OCI-LY7 (cell line): ENCODE data around the gene ALDH3B1. TPM values are rescaled to one million over a fixed set of nuclear protein-coding genes. Genes with fewer than 3 reads are reported as not detected.

Source experiments
- BruUV-seq: library from RNA; stranded (reverse); fragments of 400-500 nt; replicated peaks from 2 replicates; lab custom pipeline; 2021; lab: Mats Ljungman, UMichigan
- CTCF ChIA-PET: fragments of 300-600 bp; sonication (Branson Sonifier 250); formaldehyde crosslinking; loops from one replicate; lab custom pipeline; 2022; ENCODE audit warnings: antibody characterized with exemption; ENCODE audit not compliant: unreplicated experiment; lab: Charles Lee
- POLR2A ChIA-PET: fragments of 300-600 bp; sonication (Branson Sonifier 250); formaldehyde crosslinking; loops from one replicate; lab custom pipeline; 2022; ENCODE audit warnings: antibody characterized with exemption; lab: Charles Lee
- DNase-seq: peaks from one replicate; pipeline ENCODE4 v3.0.0-alpha.2; 2015; ENCODE audit warnings: low spot score
- H2AFZ ChIP-seq: fragments of 200-600 bp; sonication (generic), shearing (Covaris generic); 2 replicates; pipeline ENCODE4 v1.6.1; 2014; ENCODE audit warnings: mild to moderate bottlenecking, antibody characterized with exemption, low read length, moderate library complexity
- H3K27ac ChIP-seq: fragments of 200-600 bp; sonication (generic); 2 replicates; pipeline ENCODE4 v1.5.1; 2014; ENCODE audit warnings: mixed run types, low read depth, mild to moderate bottlenecking, moderate library complexity, low read length, inconsistent platforms; ENCODE audit not compliant: poor library complexity, severe bottlenecking
- H3K36me3 ChIP-seq: fragments of 200-600 bp; sonication (generic); 2 replicates; pipeline ENCODE4 v1.6.1; 2014; ENCODE audit warnings: mild to moderate bottlenecking, antibody characterized with exemption, low read length, moderate library complexity, mixed read lengths; ENCODE audit not compliant: insufficient read depth
- H3K4me1 ChIP-seq: fragments of 200-600 bp; sonication (generic); 2 replicates; pipeline ENCODE4 v1.5.1; 2014; ENCODE audit warnings: mild to moderate bottlenecking, low read length; ENCODE audit not compliant: insufficient read depth, poor library complexity, severe bottlenecking
- H3K4me2 ChIP-seq: fragments of 200-600 bp; sonication (generic); 2 replicates; pipeline ENCODE4 v1.6.1; 2014; ENCODE audit warnings: mild to moderate bottlenecking, low read length
- H3K4me3 ChIP-seq: fragments of 200-600 bp; sonication (generic); 2 replicates; pipeline ENCODE4 v1.5.1; 2014; ENCODE audit warnings: mild to moderate bottlenecking, low read depth, low read length; ENCODE audit not compliant: poor library complexity, severe bottlenecking
- H3K79me2 ChIP-seq: fragments of 200-600 bp; sonication (generic); 2 replicates; pipeline ENCODE4 v1.6.1; 2016; ENCODE audit warnings: low read depth, mild to moderate bottlenecking, low read length, moderate library complexity, mixed read lengths; ENCODE audit not compliant: insufficient read depth
- H3K9me2 ChIP-seq: fragments of 200-600 bp; sonication (generic); 2 replicates; pipeline ENCODE4 v1.6.1; 2016; ENCODE audit warnings: mild to moderate bottlenecking, low read length, mixed read lengths; ENCODE audit not compliant: insufficient read depth
- H3K9me3 ChIP-seq: fragments of 200-600 bp; sonication (generic); 2 replicates; pipeline ENCODE4 v1.6.1; 2014; ENCODE audit warnings: mild to moderate bottlenecking, mixed run types, low read length, mixed read lengths
- H4K20me1 ChIP-seq: fragments of 200-600 bp; sonication (generic); 2 replicates; pipeline ENCODE4 v1.6.1; 2014; ENCODE audit warnings: mild to moderate bottlenecking, antibody characterized with exemption, low read length, moderate library complexity, mixed read lengths; ENCODE audit not compliant: insufficient read depth
- CTCF ChIP-seq: fragments of 200-600 bp; sonication (generic); conservative IDR thresholded peaks from 2 replicates; pipeline ENCODE4 v1.5.1; 2014; ENCODE audit warnings: mild to moderate bottlenecking, antibody characterized with exemption, low read length, moderate library complexity, mixed read lengths
- EZH2phosphoT487 ChIP-seq: fragments of 200-600 bp; sonication (generic); IDR thresholded peaks from 2 replicates; pipeline ENCODE4 v1.6.1; 2018; ENCODE audit warnings: low read depth, borderline replicate concordance, mild to moderate bottlenecking, mixed run types, antibody characterized with exemption, low read length, moderate library complexity, mixed read lengths
- intact Hi-C: fragments of 100-400 bp; cut with micrococcal nuclease; formaldehyde crosslinking; loops from one replicate; pipeline ENCODE4 v1.10.0; 2022; ENCODE audit not compliant: unreplicated experiment
- total RNA-seq, 2 experiments: library from RNA; depleted of rRNA in 1 of 2; stranded (reverse); fragments of >200 nt in 1 of 2; shearing (Covaris generic) in 1 of 2; gene quantifications; 2 replicates each; pipeline ENCODE4 v1.2.3, GENCODE V29; 2014 to 2022

The ALDH3B1 gene
- total RNA-seq, 2 experiments from 2014 or later, result 0.50 to 0.53 TPM

GRCh38 chr11:67998150-67999045, 11.7 kb upstream of the ALDH3B1 start:
- BruUV-seq, result no TSS peak
- Histone ChIP-seq H3K9me2 (no peaks in the 10 kb centered on the region), H3K4me3 (no peak overlapping the region), H3K27ac (peak overlapping the region; percentile 44), H3K4me2 (peak overlapping the region; percentile 32), H3K9me3 (no peaks in the 10 kb centered on the region), H2AFZ (no peak overlapping the region), H3K36me3 (peaks cover 26% of the 10 kb centered on the region), H3K4me1 (peaks cover 52% of the 10 kb centered on the region), H3K79me2 (no peaks in the 10 kb centered on the region), H4K20me1 (no peaks in the 10 kb centered on the region)
- peak; percentile 56 for DNase-seq
- intact Hi-C loops, result loop anchor here (10.0 kb wide), 1 partner anchor 354 kb away; no protein-coding TSS in a partner anchor
- no peak for TF ChIP-seq CTCF
- no peak for TF ChIP-seq EZH2phosphoT487
- CTCF ChIA-PET, result no interaction called here
- POLR2A ChIA-PET, result interaction anchor here (0.6 kb wide), 1 partner anchor 489 kb away, joined by 3 read pairs; no protein-coding TSS in a partner anchor

- no peak overlapping the region for H3K4me2 ChIP-seq
- no peaks in the 10 kb centered on the region for H3K9me2 ChIP-seq
- no peaks in the 10 kb centered on the region for H4K20me1 ChIP-seq
- H3K4me3 ChIP-seq, result no peak overlapping the region
- H3K4me1 ChIP-seq, result peaks cover 52% of the 10 kb centered on the region
- no peaks in the 10 kb centered on the region for H3K79me2 ChIP-seq
- no peak overlapping the region for H3K27ac ChIP-seq
- H3K36me3 ChIP-seq, result peaks cover 26% of the 10 kb centered on the region
- no peak for DNase-seq
- H3K9me3 ChIP-seq, result no peaks in the 10 kb centered on the region
- H2AFZ ChIP-seq, result no peak overlapping the region
- CTCF ChIA-PET, result no interaction called here
- intact Hi-C loops, result loop anchor here (10.0 kb wide), 1 partner anchor 354 kb away; no protein-coding TSS in a partner anchor
- no TSS peak for BruUV-seq
- TF ChIP-seq EZH2phosphoT487 (no peak), CTCF (no peak)
- POLR2A ChIA-PET, result no interaction called here
Measured at GRCh38 chr11:67999201-67999629, 10.9 kb upstream of the ALDH3B1 start.

GRCh38 chr11:67999704-68000103, 10.4 kb upstream of the ALDH3B1 start:
- BruUV-seq, result no TSS peak
- no peak overlapping the region for H2AFZ ChIP-seq
- peaks cover 52% of the 10 kb centered on the region for H3K4me1 ChIP-seq
- TF ChIP-seq EZH2phosphoT487 (no peak), CTCF (no peak)
- no peaks in the 10 kb centered on the region for H3K9me3 ChIP-seq
- peaks cover 26% of the 10 kb centered on the region for H3K36me3 ChIP-seq
- intact Hi-C loops, result loop anchor here (10.0 kb wide), 2 partner anchors 275 to 355 kb away; partner anchors contain the start of gene C11orf24
- POLR2A ChIA-PET, result no interaction called here
- no peaks in the 10 kb centered on the region for H4K20me1 ChIP-seq
- DNase-seq, result no peak
- no peaks in the 10 kb centered on the region for H3K9me2 ChIP-seq
- CTCF ChIA-PET, result no interaction called here
- H3K79me2 ChIP-seq, result no peaks in the 10 kb centered on the region
- no peak overlapping the region for H3K27ac ChIP-seq
- H3K4me2 ChIP-seq, result no peak overlapping the region
- no peak overlapping the region for H3K4me3 ChIP-seq
